WTC11 (cell line): ENCODE measurements around the gene MYL11. TPM values are rescaled to one million over a fixed set of nuclear protein-coding genes. Genes with fewer than 3 reads are reported as not detected.

ENCODE experiments used
- ATAC-seq: fragments of 200-7000 bp; cut with Tn5 transposase; 2 replicates; pipeline ENCODE4 v1.10.0; 2021; ENCODE audit warnings: mild to moderate bottlenecking, moderate library complexity
- CTCF ChIA-PET: fragments of 300-600 bp; sonication (Branson Sonifier 250); formaldehyde crosslinking; loops from one replicate; lab custom pipeline; 2021; ENCODE audit warnings: antibody characterized with exemption; lab: Charles Lee
- POLR2A ChIA-PET: fragments of 350-600 bp; sonication (Branson Sonifier 250); formaldehyde crosslinking; loops from one replicate; lab custom pipeline; 2021; ENCODE audit warnings: antibody characterized with exemption; lab: Charles Lee
- DNase-seq: peaks from one replicate; pipeline ENCODE4 v3.0.0; 2021; ENCODE audit warnings: low spot score
- H3K27ac Mint-ChIP-seq: 2 replicates; pipeline ENCODE4 v1.8.0; 2021; ENCODE audit warnings: mixed read lengths
- H3K27me3 Mint-ChIP-seq: 2 replicates; pipeline ENCODE4 v1.8.0; 2021; ENCODE audit warnings: low read depth, mild to moderate bottlenecking, moderate library complexity, mixed read lengths
- H3K36me3 Mint-ChIP-seq: 2 replicates; pipeline ENCODE4 v1.8.0; 2021; ENCODE audit warnings: mixed read lengths
- H3K4me1 Mint-ChIP-seq: 2 replicates; pipeline ENCODE4 v1.8.0; 2022; ENCODE audit warnings: mixed read lengths
- H3K4me3 Mint-ChIP-seq: 2 replicates; pipeline ENCODE4 v1.8.0; 2021; ENCODE audit warnings: mild to moderate bottlenecking, moderate library complexity, mixed read lengths
- H3K9me3 Mint-ChIP-seq: 2 replicates; pipeline ENCODE4 v1.8.0; 2021; ENCODE audit warnings: mixed read lengths
- ARID4B ChIP-seq: sonication (generic); formaldehyde crosslinking; IDR thresholded peaks from 2 replicates; pipeline ENCODE4 v1.8.0; 2023; ENCODE audit warnings: missing genetic modification reagents, mild to moderate bottlenecking, borderline replicate concordance
- ATF3 ChIP-seq: sonication (generic); formaldehyde crosslinking; conservative IDR thresholded peaks from 2 replicates; pipeline ENCODE4 v1.8.1; 2022; ENCODE audit warnings: mild to moderate bottlenecking, missing genetic modification reagents
- E2F5 ChIP-seq: sonication (generic); formaldehyde crosslinking; IDR thresholded peaks from 2 replicates; pipeline ENCODE4 v1.8.1; 2022; ENCODE audit warnings: mild to moderate bottlenecking, moderate library complexity, missing genetic modification reagents
- ERG ChIP-seq: fragments of 250-450 bp; sonication (Bioruptor Pico); IDR thresholded peaks from 2 replicates; pipeline ENCODE4 v1.8.0; 2021; ENCODE audit warnings: mild to moderate bottlenecking
- FOXJ3 ChIP-seq: sonication (generic); formaldehyde crosslinking; IDR thresholded peaks from 2 replicates; pipeline ENCODE4 v1.9.0; 2021; ENCODE audit warnings: missing genetic modification reagents, mild to moderate bottlenecking, borderline replicate concordance
- FOXK1 ChIP-seq: sonication (generic); formaldehyde crosslinking; IDR thresholded peaks from 2 replicates; pipeline ENCODE4 v1.8.0; 2022; ENCODE audit warnings: mild to moderate bottlenecking, moderate library complexity, missing genetic modification reagents
- FOXP1 ChIP-seq: sonication (generic); formaldehyde crosslinking; IDR thresholded peaks from 2 replicates; pipeline ENCODE4 v1.8.0; 2022; ENCODE audit warnings: missing genetic modification reagents, mild to moderate bottlenecking, moderate library complexity, borderline replicate concordance
- HMGA2 ChIP-seq: fragments of 250-450 bp; sonication (Bioruptor Pico); IDR thresholded peaks from 2 replicates; pipeline ENCODE4 v1.4.0; 2021; ENCODE audit warnings: mild to moderate bottlenecking, moderate library complexity
- MLX ChIP-seq: sonication (generic); formaldehyde crosslinking; IDR thresholded peaks from 2 replicates; pipeline ENCODE4 v1.8.1; 2023; ENCODE audit warnings: mild to moderate bottlenecking, missing genetic modification reagents, moderate library complexity
- MYBL2 ChIP-seq: sonication (generic); formaldehyde crosslinking; IDR thresholded peaks from 2 replicates; pipeline ENCODE4 v1.8.1; 2023; ENCODE audit warnings: mild to moderate bottlenecking, moderate library complexity, missing genetic modification reagents
- NFATC4 ChIP-seq: fragments of 250-450 bp; sonication (Bioruptor Pico); IDR thresholded peaks from 2 replicates; pipeline ENCODE4 v1.9.0; 2021; ENCODE audit warnings: mild to moderate bottlenecking
- PREB ChIP-seq: sonication (generic); formaldehyde crosslinking; IDR thresholded peaks from 2 replicates; pipeline ENCODE4 v1.8.1; 2022; ENCODE audit warnings: mild to moderate bottlenecking, missing genetic modification reagents, moderate library complexity, borderline replicate concordance
- PRRX2 ChIP-seq: fragments of 250-450 bp; sonication (Bioruptor Pico); IDR thresholded peaks from 2 replicates; pipeline ENCODE4 v1.8.0; 2021; ENCODE audit warnings: mild to moderate bottlenecking
- TCF7 ChIP-seq: sonication (generic); formaldehyde crosslinking; IDR thresholded peaks from 2 replicates; pipeline ENCODE4 v1.8.0; 2022; ENCODE audit warnings: mild to moderate bottlenecking, low read depth, missing genetic modification reagents, moderate library complexity
- ZMAT4 ChIP-seq: fragments of 250-450 bp; sonication (Bioruptor Pico); IDR thresholded peaks from 2 replicates; pipeline ENCODE4 v1.9.0; 2021; ENCODE audit warnings: mild to moderate bottlenecking
- ZNF219 ChIP-seq: sonication (generic); formaldehyde crosslinking; IDR thresholded peaks from 2 replicates; pipeline ENCODE4 v1.8.0; 2023; ENCODE audit warnings: missing genetic modification reagents, mild to moderate bottlenecking, borderline replicate concordance
- ZNF263 ChIP-seq: sonication (generic); formaldehyde crosslinking; IDR thresholded peaks from 2 replicates; pipeline ENCODE4 v1.8.1; 2022; ENCODE audit warnings: low read depth, mild to moderate bottlenecking, moderate library complexity, missing genetic modification reagents
- ZNF532 ChIP-seq: fragments of 250-450 bp; sonication (Bioruptor Pico); IDR thresholded peaks from 2 replicates; pipeline ENCODE4 v1.9.0; 2021; ENCODE audit warnings: mild to moderate bottlenecking, borderline replicate concordance
- total RNA-seq: library from RNA; stranded (reverse); gene quantifications from 3 replicates; pipeline ENCODE4 v1.2.3, GENCODE V29; 2021

MYL11 gene
- total RNA-seq, 1 experiment from 2014 or later = 1.3 TPM

GRCh38 chr16:30381291-30382041 is 6.9 kb downstream of the MYL11 start (continued):
- no peak for TF ChIP-seq PREB (CRISPR knock-in tag)
- no peak for TF ChIP-seq MYBL2
- TF ChIP-seq E2F5 = no peak
- no peak for TF ChIP-seq ATF3 (CRISPR knock-in tag)
- TF ChIP-seq PRRX2 (CRISPR knock-in tag) = no peak
- TF ChIP-seq ZNF219 (CRISPR knock-in tag) = no peak

- ChIA-PET POLR2A (interaction anchor here (0.9 kb wide), 1 partner anchor 10 kb away, joined by 3 read pairs; no protein-coding TSS in a partner anchor), CTCF (interaction anchor here (1.1 to 1.3 kb wide), 2 partner anchors 12 to 14 kb away, joined by 3 read pairs; no protein-coding TSS in a partner anchor)
- Mint-ChIP-seq H3K9me3 (no peaks in the 10 kb centered on the region), H3K4me3 (no peak within 1 kb of the TSS), H3K27me3 (peaks cover 13% of the 10 kb centered on the region), H3K27ac (no peak within 1 kb of the TSS; the same call in 1 of the 2 replicates), H3K4me1 (peaks cover 6% of the 10 kb centered on the region), H3K36me3 (0 out of 2 replicates have a peak, but pooled peaks cover 2% of the 10 kb centered on the region)
- no peak for DNase-seq
- ATAC-seq = no peak
- no peak for TF ChIP-seq ZNF532 (CRISPR knock-in tag)
- TF ChIP-seq E2F5 = no peak
- no peak for TF ChIP-seq TCF7 (CRISPR knock-in tag)
- no peak for TF ChIP-seq FOXJ3 (CRISPR knock-in tag)
- no peak for TF ChIP-seq HMGA2
- TF ChIP-seq FOXK1 (CRISPR knock-in tag) = no peak
- TF ChIP-seq ARID4B = no peak
- TF ChIP-seq NFATC4 (CRISPR knock-in tag) = no peak
- no peak for TF ChIP-seq MLX (CRISPR knock-in tag)
- TF ChIP-seq FOXP1 (CRISPR knock-in tag) = no peak
- TF ChIP-seq ERG = no peak
- TF ChIP-seq ZNF263 (CRISPR knock-in tag) = no peak
- TF ChIP-seq ZMAT4 (CRISPR knock-in tag) = no peak
These were observed 7.7 kb downstream of the MYL11 start, which contains the start of gene SEPTIN1 for GRCh38 chr16:30382111-30382881. TSS of gene SEPTIN1 (minus strand) at chr16:30382561. CDS start at chr16:30382542, 19 bp downstream.
